HG02973 (cell line): Measurements from ENCODE around the gene PROM2.
"Not testable (repeated sequence)": the region's sequence is repeated elsewhere in the genome, so short reads cannot be mapped to it uniquely, and the experiment has no call there.

ENCODE experiments used
- ATAC-seq: cut with Tn5 transposase; IDR thresholded peaks from one replicate; pipeline ENCODE4 v1.9.1; 2021; ENCODE audit warnings: moderate library complexity; ENCODE audit not compliant: unreplicated experiment

The PROM2 gene

GRCh38 chr2:95268211-95269035, 5.8 kb upstream of the PROM2 start:
- ATAC-seq, result no peak

DNA sequence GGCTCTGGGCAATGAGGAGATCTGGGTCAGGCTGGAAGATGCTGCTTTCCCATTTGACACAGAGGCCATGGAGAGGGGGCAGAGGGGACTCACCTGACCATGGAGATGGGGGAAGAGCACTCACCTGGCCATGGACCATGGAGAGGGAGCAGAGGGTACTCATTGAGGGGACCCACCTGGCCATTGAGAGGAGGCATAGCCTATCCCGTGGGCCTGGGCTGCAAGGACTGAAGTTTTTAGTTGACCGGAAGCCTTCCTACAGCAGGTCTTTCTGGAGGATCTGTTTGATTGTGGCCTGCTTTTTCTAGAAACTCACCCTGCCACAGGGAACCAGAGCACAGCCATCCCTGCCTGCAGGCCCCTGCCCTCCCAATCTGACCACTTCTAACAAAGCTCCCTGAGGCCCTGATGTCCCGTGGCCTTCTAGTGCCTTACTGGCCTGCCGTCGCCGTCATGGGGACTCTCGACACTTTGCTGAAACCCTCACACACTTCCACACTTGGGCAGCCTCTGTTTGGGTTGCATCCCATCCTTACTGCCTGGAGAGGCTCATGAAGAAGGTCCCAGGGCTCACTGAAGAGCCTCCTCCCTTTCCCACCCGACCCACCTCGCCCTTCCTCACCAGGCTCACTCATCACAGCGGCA, 5.1 kb upstream of the PROM2 start:
- no peak for ATAC-seq

DNA sequence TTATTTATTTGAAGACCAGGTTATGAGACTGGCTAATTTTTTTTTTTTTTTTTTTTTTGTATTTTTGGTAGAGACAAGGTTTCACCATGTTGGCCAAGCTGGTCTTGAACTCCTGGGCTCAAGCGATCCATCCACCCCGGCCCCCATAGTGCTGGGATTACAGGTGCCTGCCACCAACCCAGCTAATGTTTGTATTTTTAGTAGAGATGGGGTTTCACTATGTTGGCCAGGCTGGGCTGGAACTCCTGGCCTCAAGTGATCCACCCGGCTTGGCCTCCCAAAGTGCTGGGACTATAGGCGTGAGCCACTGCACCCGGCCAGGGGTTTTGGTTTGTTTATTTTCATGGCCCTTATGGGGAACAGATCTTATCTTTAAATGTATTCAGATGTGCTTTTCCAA, 4.5 kb upstream of the PROM2 start:
- not testable (repeated sequence) for ATAC-seq

GRCh38 chr2:95270541-95271081, 3.6 kb upstream of the PROM2 start:
- no peak for ATAC-seq

GRCh38 chr2:95271381-95271971, 2.8 kb upstream of the PROM2 start:
- ATAC-seq, result no peak

GRCh38 chr2:95272299-95272751, 1.9 kb upstream of the PROM2 start:
- ATAC-seq, result no peak

DNA sequence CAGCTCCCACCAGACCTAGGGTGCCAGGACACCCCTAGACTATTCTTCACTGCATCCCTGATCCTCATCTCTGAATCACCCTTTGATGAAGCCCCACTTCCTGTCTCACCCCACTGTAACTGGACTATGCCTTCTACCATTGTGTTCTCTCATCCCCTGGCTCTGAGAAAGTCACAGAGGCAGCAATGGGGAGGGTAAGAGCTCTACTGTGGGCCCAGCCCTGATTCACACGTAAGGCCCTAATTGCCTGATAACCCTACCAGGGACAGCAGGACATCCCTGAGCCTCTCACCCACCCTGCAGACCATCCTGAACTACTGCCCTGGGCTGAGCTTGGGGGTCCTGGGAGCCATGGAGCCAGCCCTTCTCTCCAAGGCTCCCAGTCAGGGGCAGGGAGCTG, 1.5 kb upstream of the PROM2 start:
- ATAC-seq, result no peak

DNA sequence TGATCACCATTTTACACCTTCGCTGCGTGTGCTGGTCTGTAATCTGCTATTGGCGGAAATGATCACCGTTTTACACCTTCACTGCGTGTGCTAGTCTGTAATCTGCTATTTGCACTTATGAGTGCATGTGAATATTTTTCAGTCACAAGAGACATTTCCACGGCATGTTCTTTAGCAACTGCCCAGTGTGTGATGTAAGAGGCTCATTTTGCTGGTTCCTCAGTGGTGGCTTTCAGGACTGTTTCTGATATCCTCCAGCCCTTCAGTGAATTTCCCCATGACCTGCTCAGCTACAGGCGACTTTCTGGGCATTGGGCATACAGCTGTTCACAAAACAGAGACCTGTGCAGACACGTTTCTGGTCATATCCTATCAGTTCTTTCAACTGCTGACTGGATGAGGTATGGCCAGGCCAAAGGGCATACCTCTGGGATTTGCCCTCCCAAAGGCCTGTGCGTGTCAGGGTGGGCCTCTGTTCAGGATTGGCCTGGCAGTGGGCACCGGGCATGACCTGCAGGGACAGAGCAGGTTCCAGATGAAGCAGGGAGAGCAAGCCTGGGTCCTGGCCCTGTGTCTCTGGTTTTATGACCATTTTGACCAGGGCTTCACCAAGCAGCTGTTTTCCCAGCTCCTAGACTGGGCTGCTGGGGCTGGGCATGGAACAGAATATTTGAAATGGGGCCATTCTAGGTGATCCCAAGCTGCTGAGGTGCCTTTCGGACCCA, 521 bp upstream of the PROM2 start:
- no peak for ATAC-seq

GRCh38 chr2:95275151-95275515, 884 bp downstream of the PROM2 start:
- ATAC-seq, result no peak

DNA sequence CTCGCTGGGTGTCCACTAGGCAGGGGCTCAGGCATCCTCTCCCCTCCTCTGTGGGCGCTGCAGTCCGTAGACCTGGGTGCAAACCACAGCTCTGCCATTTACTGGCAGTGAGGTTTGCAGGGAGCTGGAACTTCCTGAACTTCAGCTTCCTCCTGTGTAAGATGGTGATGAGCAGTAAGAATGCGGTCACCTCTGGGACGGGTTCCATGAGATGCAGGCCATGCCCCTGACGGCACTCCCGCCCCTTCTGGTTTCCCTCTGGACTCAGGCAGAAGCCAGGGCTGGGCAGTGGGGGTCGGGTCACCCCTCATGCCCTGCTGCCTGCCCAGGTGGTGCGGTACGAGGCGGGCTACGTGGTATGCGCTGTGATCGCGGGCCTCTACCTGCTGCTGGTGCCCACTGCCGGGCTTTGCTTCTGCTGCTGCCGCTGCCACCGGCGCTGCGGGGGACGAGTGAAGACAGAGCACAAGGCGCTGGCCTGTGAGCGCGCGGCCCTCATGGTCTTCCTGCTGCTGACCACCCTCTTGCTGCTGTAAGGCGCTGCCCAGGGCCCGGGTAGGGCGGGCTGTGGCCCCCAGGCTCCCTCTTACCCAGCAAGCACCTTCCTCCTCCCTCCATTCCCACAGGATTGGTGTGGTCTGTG, 1.5 kb downstream of the PROM2 start:
- ATAC-seq, result no peak

DNA sequence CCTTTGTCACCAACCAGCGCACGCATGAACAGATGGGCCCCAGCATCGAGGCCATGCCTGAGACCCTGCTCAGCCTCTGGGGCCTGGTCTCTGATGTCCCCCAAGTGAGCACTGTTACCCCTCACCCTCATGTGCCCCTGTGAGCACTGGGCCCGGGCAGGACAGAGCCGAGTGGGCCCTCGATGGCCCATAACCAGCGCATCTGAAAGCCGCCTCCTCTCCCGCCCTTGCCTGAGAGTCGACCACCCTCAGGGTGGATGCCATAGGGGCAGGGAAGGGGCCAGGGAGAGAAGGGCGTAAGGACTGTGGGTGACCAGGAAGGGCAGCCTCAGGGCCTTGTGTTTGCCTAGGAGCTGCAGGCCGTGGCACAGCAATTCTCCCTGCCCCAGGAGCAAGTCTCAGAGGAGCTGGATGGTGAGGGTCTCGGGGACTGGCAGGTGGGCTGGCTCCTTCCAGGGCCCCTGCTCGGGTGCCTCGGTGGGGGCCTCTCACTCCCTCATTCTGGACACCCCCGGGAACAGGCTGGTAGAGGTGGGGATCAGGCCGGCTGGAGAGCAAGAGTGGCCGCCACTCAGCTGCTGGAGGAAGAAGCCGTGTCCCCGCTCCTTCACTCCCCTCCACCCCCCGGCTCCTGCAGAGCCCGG, 2.1 kb downstream of the PROM2 start:
- ATAC-seq, result no peak

DNA sequence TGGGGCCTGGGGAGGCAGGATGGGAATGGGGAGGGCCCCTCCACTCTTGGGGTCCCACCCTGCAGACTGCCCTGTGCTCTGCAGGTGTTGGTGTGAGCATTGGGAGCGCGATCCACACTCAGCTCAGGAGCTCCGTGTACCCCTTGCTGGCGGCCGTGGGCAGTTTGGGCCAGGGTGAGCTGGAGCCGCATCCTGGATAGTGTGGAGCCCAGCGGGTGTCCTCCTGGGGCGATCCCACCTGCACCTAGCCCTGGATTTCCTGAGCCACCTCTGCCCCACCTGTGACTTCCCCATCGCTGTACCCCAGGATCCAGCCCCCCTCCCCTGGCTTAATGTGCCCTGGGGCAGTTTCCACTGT, 2.6 kb downstream of the PROM2 start:
- no peak for ATAC-seq

DNA sequence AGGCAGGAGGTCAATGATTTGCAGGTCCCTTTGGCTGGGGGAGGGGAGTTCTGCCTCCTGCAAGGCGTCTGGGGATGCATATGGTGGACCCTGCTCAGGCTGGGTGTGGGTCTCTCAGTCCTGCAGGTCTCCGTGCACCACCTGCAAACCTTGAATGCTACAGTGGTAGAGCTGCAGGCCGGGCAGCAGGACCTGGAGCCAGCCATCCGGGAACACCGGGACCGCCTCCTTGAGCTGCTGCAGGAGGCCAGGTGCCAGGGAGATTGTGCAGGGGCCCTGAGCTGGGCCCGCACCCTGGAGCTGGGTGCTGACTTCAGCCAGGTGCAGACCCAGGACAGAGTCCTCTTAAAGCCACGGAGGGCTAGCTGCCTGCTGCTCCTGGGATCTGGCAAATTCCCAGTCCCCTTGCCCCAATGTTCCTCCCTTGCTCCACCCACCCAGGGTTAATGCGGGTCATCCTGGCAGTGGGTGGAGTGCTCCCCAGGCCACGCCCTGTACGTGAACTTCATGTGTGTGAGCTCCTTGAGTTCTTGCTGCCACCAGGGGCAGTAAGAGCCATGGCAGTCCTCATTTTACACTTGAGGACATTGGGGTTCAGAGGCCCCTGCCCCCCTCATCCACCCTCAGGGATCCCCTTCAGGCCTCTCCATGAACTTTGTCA, 3.1 kb downstream of the PROM2 start:
- no peak for ATAC-seq

- ATAC-seq, result no peak
Observed at GRCh38 chr2:95278051-95278471, 3.8 kb downstream of the PROM2 start.

DNA sequence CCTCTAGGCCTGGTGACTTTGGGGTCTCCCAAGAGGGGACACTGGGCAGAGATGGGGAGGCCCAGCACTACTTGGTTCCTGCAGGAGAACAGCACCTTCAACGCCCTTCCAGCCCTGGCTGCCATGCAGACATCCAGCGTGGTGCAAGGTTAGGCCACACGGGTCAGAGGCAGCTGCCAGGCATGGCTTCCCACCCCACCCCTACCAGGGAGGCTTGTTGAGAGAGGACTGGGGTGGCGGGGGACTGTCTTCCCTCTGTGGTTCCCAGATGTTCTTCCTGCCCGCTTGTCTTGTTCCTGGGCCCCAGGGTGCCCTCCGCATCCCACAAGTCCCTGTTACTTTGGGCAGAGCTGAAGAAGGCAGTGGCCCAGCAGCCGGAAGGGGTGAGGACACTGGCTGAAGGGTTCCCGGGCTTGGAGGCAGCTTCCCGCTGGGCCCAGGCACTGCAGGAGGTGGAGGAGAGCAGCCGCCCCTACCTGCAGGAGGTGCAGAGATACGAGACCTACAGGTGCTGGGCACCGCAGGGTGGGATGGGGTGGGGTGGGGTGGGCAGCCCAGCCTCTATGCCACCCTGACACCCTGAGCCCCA, 4.5 kb downstream of the PROM2 start:
- no peak for ATAC-seq

- no peak for ATAC-seq
Observed at GRCh38 chr2:95279435-95280035, 5.3 kb downstream of the PROM2 start.

- no peak for ATAC-seq
Observed at GRCh38 chr2:95281071-95281470, 6.8 kb downstream of the PROM2 start.

DNA sequence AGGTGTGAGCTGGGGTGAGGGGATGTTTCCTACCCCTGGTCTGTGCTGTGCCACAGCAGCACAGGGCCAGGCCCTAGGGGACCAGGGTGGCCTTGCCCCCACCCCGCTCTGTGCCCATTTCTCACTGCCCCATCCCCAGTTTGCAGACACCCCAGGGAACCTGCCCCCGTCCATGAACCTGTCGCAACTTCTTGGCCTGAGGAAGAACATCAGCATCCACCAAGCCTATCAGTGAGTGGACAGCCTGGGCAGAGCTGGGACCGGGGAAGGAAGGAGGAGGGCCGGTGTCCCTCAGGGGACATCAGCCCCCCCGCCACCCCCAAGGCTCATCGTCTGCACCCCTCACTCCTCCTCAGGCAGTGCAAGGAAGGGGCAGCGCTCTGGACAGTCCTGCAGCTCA, 7.5 kb downstream of the PROM2 start:
- ATAC-seq, result no peak

- ATAC-seq, result no peak
Observed at GRCh38 chr2:95282458-95282857, 8.2 kb downstream of the PROM2 start.
